GM18867 (cell line): ENCODE data around the gene GABRP.

ENCODE experiments used
- ATAC-seq: cut with Tn5 transposase; IDR thresholded peaks from one replicate; pipeline ENCODE4 v1.9.1; 2021; ENCODE audit warnings: mild to moderate bottlenecking, moderate library complexity; ENCODE audit not compliant: unreplicated experiment

GABRP gene

DNA sequence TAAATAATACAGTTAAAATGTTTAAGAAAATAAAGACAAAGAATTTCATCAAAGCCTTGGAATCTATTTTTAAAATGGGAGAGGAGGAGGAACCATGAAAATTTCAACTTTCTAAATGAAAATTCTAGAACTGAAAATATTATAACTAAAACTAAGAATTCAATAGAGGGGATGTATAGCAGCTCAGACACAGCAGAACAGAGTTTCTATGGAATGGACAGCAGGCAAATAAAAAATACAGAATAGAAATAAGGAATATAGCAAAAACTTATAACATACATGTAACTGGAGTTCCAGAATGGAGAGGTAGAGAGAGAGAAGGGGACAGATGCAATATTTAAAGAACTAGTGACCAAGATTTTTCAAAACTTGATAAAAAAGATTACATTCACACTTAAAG is 76.9 kb downstream of the GABRP start:
- ATAC-seq, result no peak

DNA sequence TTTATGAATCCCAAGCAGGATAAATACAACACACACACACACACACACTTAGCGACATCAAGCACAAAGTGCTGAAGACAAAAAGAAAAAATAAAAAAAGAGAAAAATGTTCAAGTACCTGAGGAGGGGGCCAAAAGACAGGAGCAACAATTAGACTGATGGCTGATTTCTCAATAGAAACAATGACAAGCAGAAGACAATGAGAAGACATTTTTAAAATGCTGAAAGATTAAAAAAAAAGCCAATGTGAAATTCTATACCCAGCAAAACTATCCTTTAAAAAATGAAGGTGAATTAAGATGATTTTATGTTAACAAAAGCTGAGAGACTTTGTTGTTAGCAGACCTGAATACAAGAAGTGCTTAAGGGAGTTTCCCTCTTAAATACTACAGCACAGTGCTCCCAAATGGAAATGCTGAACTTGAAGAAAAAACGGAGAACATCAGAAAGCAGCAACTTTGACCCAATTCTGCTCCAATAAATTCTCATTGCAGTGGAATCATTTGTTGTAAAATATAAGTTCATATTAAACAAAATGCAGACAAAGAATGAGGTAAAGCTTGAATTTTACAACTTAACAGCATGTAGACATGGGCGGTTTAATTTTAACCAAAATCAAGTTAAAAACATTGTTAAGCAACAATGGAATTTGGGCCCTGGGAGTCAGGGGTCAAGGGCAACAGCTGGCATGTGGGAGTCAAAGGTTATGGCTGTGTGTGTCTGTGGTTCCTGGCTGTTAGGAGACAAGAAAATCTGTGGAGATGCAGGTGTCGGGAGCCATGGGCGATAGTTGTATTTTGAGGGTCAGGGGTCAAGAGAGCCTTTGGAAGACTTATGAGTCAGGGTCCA is 77.5 kb downstream of the GABRP start:
- ATAC-seq, result no peak

DNA sequence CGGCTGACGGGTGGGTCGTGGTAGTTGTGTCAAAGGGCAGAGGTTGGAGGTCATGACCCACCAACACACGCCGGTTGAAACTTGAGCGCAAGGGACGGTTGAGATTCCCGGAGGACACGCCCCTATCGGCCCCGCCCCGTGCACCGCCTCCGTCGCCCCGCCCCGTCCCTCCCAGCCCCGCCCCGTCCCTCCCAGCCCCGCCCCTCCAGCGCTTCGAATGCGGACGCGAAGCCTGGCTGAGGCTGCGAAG is 78.1 kb downstream of the GABRP start:
- ATAC-seq, result no peak

DNA sequence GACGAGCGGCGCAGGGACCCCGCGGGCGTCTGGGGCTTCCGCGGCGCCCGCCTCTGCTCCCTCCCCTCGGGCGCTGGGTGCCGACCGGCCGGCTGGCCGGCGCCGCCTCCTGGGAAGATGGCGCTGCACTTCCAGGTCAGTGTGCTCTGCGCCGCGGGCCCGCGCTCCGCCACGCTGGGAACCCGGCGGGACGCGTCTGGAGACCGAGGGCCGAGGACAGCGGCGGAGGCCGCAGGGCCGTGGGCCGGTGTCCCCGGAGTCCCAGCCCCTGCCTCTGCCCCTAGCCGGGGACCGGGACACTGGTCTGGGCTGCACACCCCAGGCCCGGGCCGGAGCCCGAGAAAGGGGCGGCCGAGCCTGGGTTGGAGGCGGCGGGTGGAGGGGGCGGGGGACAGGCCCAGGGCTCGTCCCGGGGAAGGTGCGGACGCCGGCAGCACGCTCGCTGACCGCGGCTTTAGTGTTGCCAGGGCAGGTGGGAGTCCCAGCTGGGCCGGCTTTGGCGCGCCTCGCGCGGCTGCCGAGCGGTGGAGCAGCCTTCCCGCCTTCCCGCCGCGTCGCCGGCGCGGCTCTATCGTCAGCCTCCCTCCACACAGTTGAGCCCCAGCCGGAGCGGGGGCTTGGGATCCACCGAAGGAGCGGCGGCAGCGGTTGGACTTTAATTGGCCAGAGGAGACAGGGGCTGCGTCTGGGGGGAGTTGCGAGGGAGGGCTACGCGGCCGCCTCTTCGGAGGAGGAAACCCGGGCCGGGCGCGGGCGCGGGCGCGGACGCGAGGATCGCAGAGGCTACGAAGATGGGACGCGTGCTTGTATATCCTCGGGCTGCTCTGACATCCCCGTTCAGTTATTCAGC is 78.6 kb downstream of the GABRP start, which contains the start of gene RANBP17:
Gene RANBP17, plus strand, starts transcription at position 102 of the 850 bp plus-strand sequence.
- no peak for ATAC-seq

DNA sequence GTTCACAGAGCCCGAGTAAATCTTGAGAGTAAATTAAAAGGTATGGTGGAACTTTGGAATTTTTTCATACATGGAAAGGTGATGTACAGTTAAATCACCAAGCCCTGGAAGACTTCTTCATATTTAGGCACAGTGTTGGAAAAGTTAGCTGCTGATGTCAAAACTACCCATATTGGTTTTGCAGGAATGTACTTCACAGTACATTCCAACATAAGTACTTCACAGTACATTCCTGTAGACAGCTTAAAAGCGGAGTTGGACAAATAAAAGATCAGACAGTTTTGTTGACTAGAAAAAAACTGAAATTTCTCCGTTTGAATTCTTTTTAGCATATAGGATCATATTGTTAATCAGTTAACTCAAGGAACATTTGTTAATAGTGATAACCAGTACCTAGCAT is 80.1 kb downstream of the GABRP start:
- ATAC-seq, result no peak
